Ovary (tissue), 9 donors: Measurements from ENCODE around the gene TBC1D28. TPM values are rescaled to one million over a fixed set of nuclear protein-coding genes. Genes with fewer than 3 reads are reported as not detected.
A peak's percentile ranks its signal among the peaks of the same experiment; 100 is the strongest.
"Not testable (repeated sequence)": the region's sequence is repeated elsewhere in the genome, so short reads cannot be mapped to it uniquely, and the experiment has no call there.

Source experiments
- DNase-seq, 5 donors: peaks; one replicate each; pipeline ENCODE4 v3.0.0-alpha.2; 2019 to 2020
- H3K27ac ChIP-seq, 2 donors: fragments of 200-600 bp; one replicate each; pipeline versions ENCODE4 v1.5.1 to v1.8.0; 2019 to 2022
- H3K27me3 ChIP-seq: fragments of 200-600 bp; one replicate; pipeline ENCODE4 v1.8.0; 2022
- H3K36me3 ChIP-seq: fragments of 200-600 bp; sonication (generic); one replicate; pipeline ENCODE4 v1.5.1; 2019
- H3K4me1 ChIP-seq: one replicate; pipeline ENCODE4 v1.8.1; 2013; ENCODE audit warnings: mild to moderate bottlenecking, moderate library complexity; ENCODE audit not compliant: insufficient read depth
- H3K4me3 ChIP-seq: fragments of 200-600 bp; sonication (generic); one replicate; pipeline ENCODE4 v1.5.1; 2017
- H3K9me3 ChIP-seq, 2 donors: fragments of 200-600 bp in 1 of 2; sonication (generic) in 1 of 2; one replicate each; pipeline versions ENCODE4 v1.5.1 to v1.8.1; 2013 to 2019; ENCODE audit warnings: mild to moderate bottlenecking in 1 of 2, moderate library complexity in 1 of 2
- EP300 ChIP-seq: sonication (generic); formaldehyde crosslinking; IDR thresholded peaks from one replicate; pipeline ENCODE4 v1.6.1; 2017; ENCODE audit warnings: antibody characterized with exemption
- POLR2A ChIP-seq: fragments of 450-650 bp; IDR thresholded peaks from one replicate; pipeline ENCODE4 v1.6.1; 2017; ENCODE audit warnings: antibody characterized with exemption, mild to moderate bottlenecking, moderate library complexity
- WGBS, 3 donors: extraction: QIAGEN DNeasy Blood & Tissue Kit in 1 of 3; methylation state at CpG; one replicate each; pipeline versions ENCODE4 v1.1.5 to v1.1.7; 2013 to 2017; 5-methylcytosine and 5-hydroxymethylcytosine counted together
- intact Hi-C, 4 donors: fragments of 100-400 bp; cut with DNase I; formaldehyde crosslinking; loops; one replicate each; pipeline versions ENCODE4 v1.11.0 to v1.15.1; 2022 to 2023
- polyA plus RNA-seq, 2 donors: library from polyadenylated mRNA; stranded (reverse); fragments of 200-250 nt in 1 of 2; fragments of 350-450 nt in 1 of 2; fragmentation: Illumina TruSeq in 1 of 2; extraction: RNeasy Lipid Tissue Mini Kit (QIAGEN cat#74804) in 1 of 2; gene quantifications; one replicate each; pipeline ENCODE4 v1.2.3, GENCODE V29; 2013 to 2014
- total RNA-seq, 7 donors: library from RNA; depleted of rRNA in 2 of 7; stranded (reverse); fragments of >200 nt in 2 of 7; fragmentation: NEBNext Ultra II Directional in 3 of 7; extraction: Animal tissue kit (Norgen Biotek cat#: 25700) in 3 of 7; gene quantifications; one replicate each; pipeline versions ENCODE4 v1.1.0 to v1.2.4, GENCODE V29; 2016 to 2023
- TF ChIP-seq, protein P1 (sequence below), 3 donors: fragments of 450-650 bp in 2 of 3; fragments of 200-600 bp in 1 of 3; IDR thresholded peaks; one replicate each; pipeline versions ENCODE4 v1.5.1 to v1.8.0; 2016 to 2022; ENCODE audit warnings: antibody characterized with exemption in 3 of 3, mild to moderate bottlenecking in 1 of 3
- donor health status: DM: no; HTN: no; CAD: no; lungs with moderate emphysema.
- donor health status: DM: no; HTN: no; CAD: no.
- donor health status: Bipolar disorder and iron deficiency.
- donor health status: DM: yes; HTN: yes; CAD: no.
- donor health status: DM: no; HTN: no; CAD: no.
- donor health status: DM: yes; HTN: yes; CAD: no.

Gene TBC1D28
- total and polyA plus RNA-seq, 9 donors = not detected

DNA sequence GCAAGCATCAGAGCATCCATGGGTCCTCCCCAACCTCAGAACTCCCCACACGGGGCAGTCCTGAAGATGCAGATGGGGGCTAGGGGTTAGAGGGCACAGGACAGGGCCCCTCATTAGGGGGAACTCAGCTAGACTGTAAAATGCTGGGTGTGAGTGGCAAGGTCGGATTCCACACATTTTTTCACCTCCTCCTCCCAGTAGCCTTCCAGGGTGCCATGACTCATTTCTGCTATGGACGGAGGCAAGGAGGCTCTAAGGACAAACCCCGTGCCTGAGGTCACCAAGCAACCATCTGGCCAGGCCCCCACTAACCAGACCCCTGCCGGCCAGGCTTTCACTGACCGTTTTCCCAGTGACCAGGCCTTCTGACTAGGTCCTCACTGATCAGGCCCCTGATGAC lies 1.1 kb downstream of the TBC1D28 start:
- H3K4me3 ChIP-seq, H3K36me3 ChIP-seq, H3K9me3 ChIP-seq, DNase-seq, H3K27ac ChIP-seq, intact Hi-C loops, H3K27me3 ChIP-seq, H3K4me1 ChIP-seq: not testable (repeated sequence)
- WGBS, 3 donors = 37 to 70% (median 43%) methylated on average over 2 to 5 of the region's 6 CpGs

DNA sequence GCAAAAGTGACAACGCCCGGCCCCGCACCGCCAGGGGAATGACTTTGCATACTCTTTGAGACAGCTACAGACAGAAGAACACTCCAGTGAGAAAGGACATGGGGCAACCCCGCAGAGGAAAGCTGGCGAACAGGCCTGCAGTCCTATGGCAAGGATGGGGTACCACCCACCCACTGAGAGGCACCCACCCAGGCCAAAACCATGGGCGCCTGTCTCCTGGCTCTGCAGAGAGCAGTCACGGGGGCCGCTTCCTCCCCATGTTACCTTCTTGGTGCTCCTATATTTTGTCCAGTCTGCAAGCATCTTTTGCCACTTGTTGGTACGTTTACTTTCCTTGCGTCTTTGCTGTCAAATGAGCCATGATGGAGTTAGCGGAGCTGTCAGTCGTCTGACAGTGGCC lies 5.8 kb downstream of the TBC1D28 start:
- DNase-seq, H3K4me1 ChIP-seq, H3K27me3 ChIP-seq, H3K27ac ChIP-seq, intact Hi-C loops, H3K4me3 ChIP-seq, H3K36me3 ChIP-seq, H3K9me3 ChIP-seq: not testable (repeated sequence)
- 83 to 96% (median 91%) methylated on average over 9 to 13 of the region's 13 CpGs for WGBS, 3 donors

GRCh38 chr17:18636237-18636636 lies 8.0 kb downstream of the TBC1D28 start:
- 57 to 63% (median 62%) methylated on average over 7 of the region's 7 CpGs for WGBS, 3 donors
- H3K36me3 ChIP-seq, H3K27ac ChIP-seq, DNase-seq, H3K27me3 ChIP-seq, H3K9me3 ChIP-seq, intact Hi-C loops, H3K4me3 ChIP-seq, H3K4me1 ChIP-seq: not testable (repeated sequence)

DNA sequence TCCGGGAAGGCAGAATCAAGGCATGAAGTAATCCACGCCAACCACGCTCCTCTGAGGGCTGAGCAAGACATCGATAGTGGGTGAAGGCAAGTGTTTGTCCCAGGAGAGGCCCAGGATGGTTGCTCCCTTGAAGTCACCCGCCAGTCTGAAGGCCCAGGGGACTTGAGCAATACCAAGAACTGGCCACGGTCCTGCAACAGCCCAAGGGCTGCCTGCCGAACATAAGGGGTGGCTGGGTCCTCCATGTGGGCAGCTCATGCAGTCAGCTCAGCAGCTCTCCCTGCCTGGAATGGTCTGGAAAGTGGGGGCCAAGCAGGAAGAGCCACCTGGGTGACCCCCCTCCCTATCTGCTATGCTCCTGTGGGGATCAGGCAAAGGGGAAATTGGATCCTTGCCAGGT lies 8.4 kb downstream of the TBC1D28 start:
- H3K27ac ChIP-seq, H3K4me3 ChIP-seq, intact Hi-C loops, H3K27me3 ChIP-seq, H3K4me1 ChIP-seq, H3K36me3 ChIP-seq, H3K9me3 ChIP-seq, DNase-seq: not testable (repeated sequence)
- WGBS, 3 donors = 80 to 89% (median 89%) methylated on average over 5 to 7 of the region's 7 CpGs

GRCh38 chr17:18634550-18635263 lies 9.5 kb downstream of the TBC1D28 start:
- H3K4me1 ChIP-seq, H3K36me3 ChIP-seq, H3K9me3 ChIP-seq, H3K27me3 ChIP-seq, intact Hi-C loops, H3K27ac ChIP-seq: not testable (repeated sequence)
- DNase-seq = peak in 2 of 5 donors; percentile 34 to 47
- H3K4me3 ChIP-seq = peak overlapping the region; percentile 6
- 7 to 12% (median 9%) methylated on average over 28 to 56 of the region's 56 CpGs for WGBS, 3 donors

DNA sequence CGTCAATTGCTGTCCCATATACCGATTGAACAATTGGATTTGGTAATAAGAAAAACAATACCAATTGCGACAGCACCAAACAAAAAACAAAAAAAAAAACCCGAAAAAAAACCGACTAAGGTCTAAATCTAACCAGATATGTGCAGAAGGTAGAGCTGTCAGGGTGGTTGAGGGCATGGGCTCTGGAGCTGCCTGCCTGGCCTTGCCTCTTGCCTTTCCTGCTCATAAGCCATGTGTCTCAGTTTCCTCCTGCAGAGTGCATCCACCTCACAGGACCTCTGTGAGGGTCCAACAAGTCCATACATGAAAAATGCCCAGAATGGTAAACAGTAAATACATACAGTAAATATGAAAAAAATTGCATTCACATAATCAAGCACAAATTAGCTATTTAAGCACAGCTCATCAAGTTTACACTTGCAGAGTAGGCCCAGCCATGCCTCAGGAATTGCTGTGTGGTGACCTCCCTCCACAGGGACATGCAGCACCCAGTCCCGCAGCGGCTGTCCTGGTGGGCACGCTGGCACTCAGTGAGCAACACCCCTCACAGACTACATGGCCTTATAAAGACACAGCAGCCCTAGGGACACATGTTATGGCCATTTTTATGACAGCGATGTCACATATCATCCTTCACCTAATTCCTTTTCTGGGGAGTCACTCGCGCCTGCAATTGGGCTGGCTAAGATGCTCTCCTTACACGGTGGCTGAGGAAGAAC lies 17.9 kb downstream of the TBC1D28 start:
- no peaks in the 10 kb centered on the region for H3K27me3 ChIP-seq
- intact Hi-C loops = no loop called here
- no peak for TF ChIP-seq POLR2A
- TF ChIP-seq, protein P1, sequence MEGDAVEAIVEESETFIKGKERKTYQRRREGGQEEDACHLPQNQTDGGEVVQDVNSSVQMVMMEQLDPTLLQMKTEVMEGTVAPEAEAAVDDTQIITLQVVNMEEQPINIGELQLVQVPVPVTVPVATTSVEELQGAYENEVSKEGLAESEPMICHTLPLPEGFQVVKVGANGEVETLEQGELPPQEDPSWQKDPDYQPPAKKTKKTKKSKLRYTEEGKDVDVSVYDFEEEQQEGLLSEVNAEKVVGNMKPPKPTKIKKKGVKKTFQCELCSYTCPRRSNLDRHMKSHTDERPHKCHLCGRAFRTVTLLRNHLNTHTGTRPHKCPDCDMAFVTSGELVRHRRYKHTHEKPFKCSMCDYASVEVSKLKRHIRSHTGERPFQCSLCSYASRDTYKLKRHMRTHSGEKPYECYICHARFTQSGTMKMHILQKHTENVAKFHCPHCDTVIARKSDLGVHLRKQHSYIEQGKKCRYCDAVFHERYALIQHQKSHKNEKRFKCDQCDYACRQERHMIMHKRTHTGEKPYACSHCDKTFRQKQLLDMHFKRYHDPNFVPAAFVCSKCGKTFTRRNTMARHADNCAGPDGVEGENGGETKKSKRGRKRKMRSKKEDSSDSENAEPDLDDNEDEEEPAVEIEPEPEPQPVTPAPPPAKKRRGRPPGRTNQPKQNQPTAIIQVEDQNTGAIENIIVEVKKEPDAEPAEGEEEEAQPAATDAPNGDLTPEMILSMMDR (IDR thresholded peaks at IDR 0.05) = no peak
- no peak for TF ChIP-seq EP300
- WGBS, 3 donors = 77 to 84% (median 83%) methylated on average over 12 of the region's 12 CpGs
- no peaks in the 10 kb centered on the region for H3K4me1 ChIP-seq
- no peaks in the 10 kb centered on the region for H3K9me3 ChIP-seq
- H3K4me3 ChIP-seq = no peak overlapping the region
- no peak for DNase-seq
- H3K27ac ChIP-seq = no peak overlapping the region
- H3K36me3 ChIP-seq = no peaks in the 10 kb centered on the region

GRCh38 chr17:18625509-18626104 lies 18.6 kb downstream of the TBC1D28 start:
- H3K4me1 ChIP-seq, H3K27ac ChIP-seq, intact Hi-C loops, H3K9me3 ChIP-seq, H3K27me3 ChIP-seq, H3K36me3 ChIP-seq: not testable (repeated sequence)
- H3K4me3 ChIP-seq = peak overlapping the region; percentile 32
- 10% methylated on average over 9 to 20 of the region's 22 CpGs for WGBS, 3 donors
- DNase-seq = peak; percentile 90 to 96 (median 94)
- TF ChIP-seq, protein P1 (IDR thresholded peaks at IDR 0.05) = peak; percentile 53 to 100 (median 98)
- TF ChIP-seq POLR2A = peak; percentile 69

GRCh38 chr17:18624862-18625501 lies 19.2 kb downstream of the TBC1D28 start:
- intact Hi-C loops, H3K27ac ChIP-seq, H3K36me3 ChIP-seq, H3K4me1 ChIP-seq, H3K27me3 ChIP-seq, H3K9me3 ChIP-seq: not testable (repeated sequence)
- peak overlapping the region; percentile 32 for H3K4me3 ChIP-seq
- peak in 2 of 5 donors; percentile 28 to 38 for DNase-seq
- 33 to 55% (median 52%) methylated on average over 13 to 26 of the region's 35 CpGs for WGBS, 3 donors

GRCh38 chr17:18617613-18618012 lies 26.6 kb downstream of the TBC1D28 start:
- H3K4me3 ChIP-seq, H3K27ac ChIP-seq, DNase-seq, H3K36me3 ChIP-seq, H3K4me1 ChIP-seq, H3K27me3 ChIP-seq, intact Hi-C loops, H3K9me3 ChIP-seq: not testable (repeated sequence)
- 17 to 22% (median 18%) methylated on average over 1 of the region's 2 CpGs for WGBS, 3 donors
